ENCODE measurements around the gene PRMT1.

GRCh38 chr19:49691243-49692146, 14.4 kb downstream of the PRMT1 start:
- no peak for TF ChIP-seq CTCF (IDR thresholded peaks at IDR 0.05)
- TF ChIP-seq EP300 (IDR thresholded peaks at IDR 0.05), result no peak
- no peak for TF ChIP-seq POLR2AphosphoS5 (IDR thresholded peaks at IDR 0.05)

All from esophagus muscularis mucosa (tissue), 4 donors.